ENCODE measurements around the gene GRIA1.
A peak's percentile ranks its signal among the peaks of the same experiment; 100 is the strongest.

Gene GRIA1

DNA sequence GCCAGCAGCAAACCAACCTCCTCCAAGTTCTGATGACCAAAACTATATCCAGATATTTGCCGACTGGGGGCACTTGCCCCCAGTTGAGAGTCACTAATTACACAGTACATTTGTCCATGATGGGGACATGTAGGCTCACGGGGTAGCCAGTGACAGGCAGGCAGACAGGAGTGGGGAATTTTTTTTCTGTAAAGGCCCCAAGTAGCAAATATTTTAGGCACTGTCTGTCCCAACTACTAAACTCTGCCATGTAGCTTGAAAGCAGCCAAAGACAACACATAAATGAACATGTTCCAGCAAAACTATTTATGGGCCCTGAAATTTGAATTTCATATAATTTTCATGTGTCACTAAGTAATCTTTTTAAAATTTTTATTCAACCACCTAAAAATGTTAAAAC is 80.7 kb downstream of the GRIA1 start:
- peak in 1 of 2 donors; percentile 31 for DNase-seq (ENCODE audit: low read depth in 2 of 2)
- TF ChIP-seq, protein P1, sequence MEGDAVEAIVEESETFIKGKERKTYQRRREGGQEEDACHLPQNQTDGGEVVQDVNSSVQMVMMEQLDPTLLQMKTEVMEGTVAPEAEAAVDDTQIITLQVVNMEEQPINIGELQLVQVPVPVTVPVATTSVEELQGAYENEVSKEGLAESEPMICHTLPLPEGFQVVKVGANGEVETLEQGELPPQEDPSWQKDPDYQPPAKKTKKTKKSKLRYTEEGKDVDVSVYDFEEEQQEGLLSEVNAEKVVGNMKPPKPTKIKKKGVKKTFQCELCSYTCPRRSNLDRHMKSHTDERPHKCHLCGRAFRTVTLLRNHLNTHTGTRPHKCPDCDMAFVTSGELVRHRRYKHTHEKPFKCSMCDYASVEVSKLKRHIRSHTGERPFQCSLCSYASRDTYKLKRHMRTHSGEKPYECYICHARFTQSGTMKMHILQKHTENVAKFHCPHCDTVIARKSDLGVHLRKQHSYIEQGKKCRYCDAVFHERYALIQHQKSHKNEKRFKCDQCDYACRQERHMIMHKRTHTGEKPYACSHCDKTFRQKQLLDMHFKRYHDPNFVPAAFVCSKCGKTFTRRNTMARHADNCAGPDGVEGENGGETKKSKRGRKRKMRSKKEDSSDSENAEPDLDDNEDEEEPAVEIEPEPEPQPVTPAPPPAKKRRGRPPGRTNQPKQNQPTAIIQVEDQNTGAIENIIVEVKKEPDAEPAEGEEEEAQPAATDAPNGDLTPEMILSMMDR (IDR thresholded peaks at IDR 0.05; ENCODE audit: low read depth, low read length), result no peak
- no peak overlapping the region for H3K4me3 ChIP-seq (replicated peaks in 1 of 2; ENCODE audit: low read depth in 2 of 2, low read length in 2 of 2)

- no peak overlapping the region for H3K4me3 ChIP-seq (replicated peaks in 1 of 2; ENCODE audit: low read depth in 2 of 2, low read length in 2 of 2)
- TF ChIP-seq, protein P1 (IDR thresholded peaks at IDR 0.05; ENCODE audit: low read depth, low read length), result no peak
- DNase-seq (ENCODE audit: low read depth in 2 of 2), result no peak
Measured at GRCh38 chr5:153572411-153573145, 82.1 kb downstream of the GRIA1 start.

DNA sequence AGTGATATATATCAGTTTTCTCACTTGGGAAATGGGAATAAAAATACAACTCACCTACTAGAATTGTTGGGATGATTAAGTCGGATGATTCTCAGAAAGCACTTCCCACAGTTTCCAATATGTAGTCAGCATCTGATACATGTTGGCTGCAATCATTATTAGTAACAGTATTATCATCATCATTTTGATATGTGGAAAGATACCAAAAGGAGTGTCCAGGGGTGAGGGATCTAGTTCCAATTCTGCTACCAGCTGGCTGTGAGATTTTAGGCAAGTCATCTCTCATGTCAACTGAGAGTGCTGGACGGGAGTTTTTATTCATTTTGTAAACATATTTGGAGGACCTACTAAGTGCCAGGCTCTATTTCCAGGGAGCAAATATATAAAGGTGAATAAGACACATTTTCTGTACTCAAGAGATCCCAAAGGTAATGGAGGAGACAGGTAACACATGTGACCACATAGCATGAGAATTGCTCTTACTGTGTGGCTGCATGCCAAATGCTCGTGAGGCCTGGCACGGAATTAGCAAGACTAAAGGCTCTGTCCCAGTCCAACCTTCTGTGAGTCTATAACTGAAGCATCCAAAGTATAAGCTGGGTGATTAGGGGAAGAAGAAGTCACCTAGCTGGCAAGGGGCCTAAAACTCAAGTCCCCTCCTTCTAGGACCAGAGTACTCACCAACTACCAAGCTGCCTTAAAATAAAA is 83.0 kb downstream of the GRIA1 start:
- TF ChIP-seq, protein P1 (IDR thresholded peaks at IDR 0.05; ENCODE audit: low read depth, low read length), result no peak
- peak in 1 of 2 donors; percentile 29 for DNase-seq (ENCODE audit: low read depth in 2 of 2)
- H3K4me3 ChIP-seq (replicated peaks in 1 of 2; ENCODE audit: low read depth in 2 of 2, low read length in 2 of 2), result no peak overlapping the region

- TF ChIP-seq, protein P1 (IDR thresholded peaks at IDR 0.05; ENCODE audit: low read depth, low read length), result no peak
- no peak for DNase-seq (ENCODE audit: low read depth in 2 of 2)
- H3K4me3 ChIP-seq (replicated peaks in 1 of 2; ENCODE audit: low read depth in 2 of 2, low read length in 2 of 2), result no peak overlapping the region
Measured at GRCh38 chr5:153584126-153584959, 93.9 kb downstream of the GRIA1 start.

- TF ChIP-seq, protein P1 (IDR thresholded peaks at IDR 0.05; ENCODE audit: low read depth, low read length), result no peak
- H3K4me3 ChIP-seq (replicated peaks in 1 of 2; ENCODE audit: low read depth in 2 of 2, low read length in 2 of 2), result no peak overlapping the region
- no peak for DNase-seq (ENCODE audit: low read depth in 2 of 2)
Measured at GRCh38 chr5:153584960-153585359, 94.5 kb downstream of the GRIA1 start.

GRCh38 chr5:153585622-153586277 is 95.3 kb downstream of the GRIA1 start:
- TF ChIP-seq, protein P1 (IDR thresholded peaks at IDR 0.05; ENCODE audit: low read depth, low read length), result no peak
- no peak for DNase-seq (ENCODE audit: low read depth in 2 of 2)
- H3K4me3 ChIP-seq (replicated peaks in 1 of 2; ENCODE audit: low read depth in 2 of 2, low read length in 2 of 2), result no peak overlapping the region
